A549 (cell line): ENCODE measurements around the gene SYTL3. TPM values are rescaled to one million over a fixed set of nuclear protein-coding genes. Genes with fewer than 3 reads are reported as not detected.

Experiments used
- ATAC-seq, 2 experiments: fragments of 200-7000 bp in 1 of 2; fragments of >200 bp in 1 of 2; cut with Nextera tagmentation in 1 of 2; cut with Tn5 transposase in 1 of 2; 3 replicates each; pipeline versions ENCODE4 v1.8.0 to v1.9.1; 2018 to 2020; ENCODE audit warnings: mild to moderate bottlenecking in 1 of 2, moderate library complexity in 1 of 2
- CTCF ChIA-PET: fragments of 300-600 bp; sonication (Branson Sonifier 250); formaldehyde crosslinking; extraction: SDS; loops from one replicate; lab custom pipeline; 2021; ENCODE audit warnings: antibody characterized with exemption, inconsistent platforms; lab: Yijun Ruan, JAX
- POLR2A ChIA-PET: fragments of 350-600 bp; formaldehyde crosslinking; extraction: SDS; loops from one replicate; lab custom pipeline; 2021; ENCODE audit warnings: antibody characterized with exemption, inconsistent platforms; lab: Yijun Ruan, JAX
- DNase-seq, 2 experiments: peaks; one replicate each; pipeline versions ENCODE4 v3.0.0 to v3.0.0-alpha.2; 2011 to 2016; ENCODE audit warnings: low read depth in 1 of 2, low spot score in 1 of 2
- FAIRE-seq: peaks from 2 replicates; lab custom pipeline; 2011; peaks lifted over from hg19 to GRCh38; lab: Jason Lieb, UNC
- H3K27ac ChIP-seq, 2 experiments: fragments of >200 bp; sonication (Bioruptor Twin); formaldehyde crosslinking; 3 replicates each; pipeline ENCODE4 v1.5.1; 2016 to 2017
- H3K4me1 ChIP-seq: fragments of >200 bp; sonication (Bioruptor Twin); formaldehyde crosslinking; 3 replicates; pipeline ENCODE4 v1.6.1; 2016
- H3K4me2 ChIP-seq: fragments of >200 bp; sonication (Bioruptor Twin); formaldehyde crosslinking; 3 replicates; pipeline ENCODE4 v1.6.1; 2016
- H3K4me3 ChIP-seq: fragments of >200 bp; sonication (Bioruptor Twin); formaldehyde crosslinking; 3 replicates; pipeline ENCODE4 v1.5.1; 2016
- H3K9me3 ChIP-seq: fragments of >200 bp; sonication (Bioruptor Twin); formaldehyde crosslinking; 3 replicates; pipeline ENCODE4 v1.6.1; 2016
- BHLHE40 ChIP-seq: IDR thresholded peaks from 2 replicates; pipeline ENCODE4 v1.6.1; 2012; ENCODE audit warnings: low read depth, low read length, inconsistent platforms
- CBX8 ChIP-seq: fragments of 200-600 bp; sonication (generic); IDR thresholded peaks from 2 replicates; pipeline ENCODE4 v1.6.1; 2016
- CHD2 ChIP-seq: fragments of 150-350 bp; IDR thresholded peaks from 2 replicates; pipeline ENCODE4 v1.6.1; 2014; ENCODE audit warnings: low read length; ENCODE audit not compliant: partially characterized antibody
- ESRRA ChIP-seq: fragments of 150-350 bp; IDR thresholded peaks from 2 replicates; pipeline ENCODE4 v1.6.1; 2014; ENCODE audit warnings: mild to moderate bottlenecking, low read length, borderline replicate concordance
- FOXS1 ChIP-seq: fragments of 250-450 bp; sonication (Bioruptor Pico); IDR thresholded peaks from 2 replicates; pipeline ENCODE4 v1.5.0; 2020; ENCODE audit warnings: mild to moderate bottlenecking, moderate library complexity
- HOXA7 ChIP-seq: fragments of 250-450 bp; sonication (Bioruptor Pico); IDR thresholded peaks from 2 replicates; pipeline ENCODE4 v1.5.0; 2020; ENCODE audit warnings: mild to moderate bottlenecking, moderate library complexity
- HOXB13 ChIP-seq: fragments of 250-450 bp; sonication (Bioruptor Pico); IDR thresholded peaks from 2 replicates; pipeline ENCODE4 v1.5.0; 2020; ENCODE audit warnings: low read depth, mild to moderate bottlenecking, moderate library complexity
- JUN ChIP-seq, 2 experiments: fragments of >200 bp; sonication (Bioruptor Twin); formaldehyde crosslinking; IDR thresholded peaks; 2 replicates in 1 of 2; 3 replicates in 1 of 2; pipeline ENCODE4 v1.6.1; 2016 to 2017
- JUNB ChIP-seq: fragments of >200 bp; sonication (Bioruptor Twin); formaldehyde crosslinking; IDR thresholded peaks from 2 replicates; pipeline ENCODE4 v1.6.1; 2016
- KDM1A ChIP-seq: fragments of 200-600 bp; sonication (generic); IDR thresholded peaks from 2 replicates; pipeline ENCODE4 v1.6.1; 2016; ENCODE audit warnings: low read depth, mild to moderate bottlenecking
- MAFK ChIP-seq: fragments of 450-650 bp; IDR thresholded peaks from 2 replicates; pipeline ENCODE4 v1.6.1; 2014; ENCODE audit not compliant: partially characterized antibody
- MAZ ChIP-seq: fragments of 150-350 bp; IDR thresholded peaks from 2 replicates; pipeline ENCODE4 v1.6.1; 2014; ENCODE audit warnings: antibody characterized with exemption, low read depth, low read length, borderline replicate concordance
- NPAS2 ChIP-seq: fragments of 250-450 bp; sonication (Bioruptor Pico); IDR thresholded peaks from 2 replicates; pipeline ENCODE4 v1.8.0; 2022; ENCODE audit warnings: mild to moderate bottlenecking, moderate library complexity, borderline replicate concordance
- PHF8 ChIP-seq: fragments of 200-600 bp; sonication (generic); IDR thresholded peaks from 2 replicates; pipeline ENCODE4 v1.6.1; 2016; ENCODE audit warnings: low read depth, mild to moderate bottlenecking, antibody characterized with exemption, moderate library complexity, borderline replicate concordance
- POLR2A ChIP-seq: IDR thresholded peaks from 2 replicates; pipeline ENCODE4 v1.6.1; 2012; ENCODE audit warnings: mild to moderate bottlenecking, low read length
- POLR2AphosphoS2 ChIP-seq: conservative IDR thresholded peaks from 2 replicates; pipeline ENCODE4 v1.6.1; 2012; ENCODE audit warnings: low read length, improper control_type of control experiment, inconsistent platforms
- RAD21 ChIP-seq, 2 experiments: fragments of >200 bp in 1 of 2; sonication (Bioruptor Twin) in 1 of 2; formaldehyde crosslinking in 1 of 2; IDR thresholded peaks in 1 of 2; conservative IDR thresholded peaks in 1 of 2; 2 replicates in 1 of 2; 3 replicates in 1 of 2; pipeline ENCODE4 v1.6.1; 2012 to 2018; ENCODE audit warnings: inconsistent platforms in 1 of 2
- RNF2 ChIP-seq: fragments of 200-600 bp; sonication (generic); IDR thresholded peaks from 2 replicates; pipeline ENCODE4 v1.6.1; 2016; ENCODE audit warnings: low read depth, mild to moderate bottlenecking, antibody characterized with exemption, moderate library complexity, borderline replicate concordance
- ZC3H11A ChIP-seq: fragments of 450-650 bp; IDR thresholded peaks from 2 replicates; pipeline ENCODE4 v1.6.1; 2014; ENCODE audit warnings: antibody characterized with exemption, mild to moderate bottlenecking
- ZSCAN20 ChIP-seq: fragments of 250-450 bp; sonication (Bioruptor Pico); IDR thresholded peaks from 2 replicates; pipeline ENCODE4 v1.8.0; 2022; ENCODE audit warnings: mild to moderate bottlenecking, moderate library complexity
- WGBS: methylation state at CpG from one replicate; pipeline ENCODE4 v1.1.6; 2017; ENCODE audit errors: missing lambda C conversion rate; 5-methylcytosine and 5-hydroxymethylcytosine counted together
- polyA plus RNA-seq, 4 experiments: library from polyadenylated mRNA; depleted of rRNA in 3 of 4; stranded (reverse); fragments of >200 nt; fragmentation: RNase III in 1 of 4; extraction: RNeasy Plus Mini Kit Qiagen cat#74134 plus additional on column Dnase treatment in 1 of 4; gene quantifications; 2 replicates in 3 of 4; 3 replicates in 1 of 4; pipeline ENCODE4 v1.2.3, GENCODE V29; 2011 to 2017
- TF ChIP-seq, protein P1 (sequence below): fragments of 150-350 bp; IDR thresholded peaks from 2 replicates; pipeline ENCODE4 v1.6.1; 2014; ENCODE audit warnings: low read depth, mild to moderate bottlenecking, low read length
- TF ChIP-seq, protein P2 (sequence below): IDR thresholded peaks from 2 replicates; pipeline ENCODE4 v1.6.1; 2012
- TF ChIP-seq, protein P3 (sequence below): fragments of >200 bp; sonication (Bioruptor Twin); formaldehyde crosslinking; IDR thresholded peaks from 3 replicates; pipeline ENCODE4 v1.5.1; 2016
- TF ChIP-seq, protein P4 (sequence below): fragments of >200 bp; sonication (Bioruptor Twin); formaldehyde crosslinking; IDR thresholded peaks from 3 replicates; pipeline ENCODE4 v1.6.1; 2016

SYTL3 gene
- polyA plus RNA-seq, 2 of the 4 experiments (the other 2 are of a cell fraction) = 0.63 to 0.89 TPM

DNA sequence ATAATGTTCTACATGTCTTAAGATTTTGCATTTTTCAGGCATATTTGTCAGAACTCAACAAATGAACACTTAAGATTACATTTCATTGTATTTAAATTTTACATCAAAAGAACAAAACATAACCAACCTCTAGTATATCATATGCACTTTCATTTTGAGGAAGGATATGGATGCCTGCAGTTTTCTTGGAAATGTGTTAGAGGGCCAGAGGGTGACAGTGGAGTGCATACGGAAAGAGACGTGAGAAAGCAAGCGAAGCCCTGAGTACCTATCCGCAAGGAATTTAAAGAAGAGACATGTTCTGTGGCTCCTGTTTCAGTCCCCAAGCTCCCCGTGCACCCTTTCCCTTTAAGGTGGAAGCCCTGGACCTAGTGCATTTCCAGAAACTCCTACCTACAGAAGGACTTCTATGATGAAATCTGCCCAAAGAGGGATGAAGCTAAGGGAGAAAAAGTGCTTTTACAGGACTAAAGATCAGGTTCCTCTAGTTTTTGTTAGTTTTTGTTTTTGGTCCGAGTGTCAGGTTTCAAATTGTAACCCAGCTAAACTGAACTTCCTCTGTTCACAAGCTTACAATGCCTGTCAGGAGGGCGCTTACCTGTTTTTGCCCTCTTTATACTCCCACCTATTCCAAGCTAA lies 130.5 kb downstream of the SYTL3 start:
- TF ChIP-seq, protein P1, sequence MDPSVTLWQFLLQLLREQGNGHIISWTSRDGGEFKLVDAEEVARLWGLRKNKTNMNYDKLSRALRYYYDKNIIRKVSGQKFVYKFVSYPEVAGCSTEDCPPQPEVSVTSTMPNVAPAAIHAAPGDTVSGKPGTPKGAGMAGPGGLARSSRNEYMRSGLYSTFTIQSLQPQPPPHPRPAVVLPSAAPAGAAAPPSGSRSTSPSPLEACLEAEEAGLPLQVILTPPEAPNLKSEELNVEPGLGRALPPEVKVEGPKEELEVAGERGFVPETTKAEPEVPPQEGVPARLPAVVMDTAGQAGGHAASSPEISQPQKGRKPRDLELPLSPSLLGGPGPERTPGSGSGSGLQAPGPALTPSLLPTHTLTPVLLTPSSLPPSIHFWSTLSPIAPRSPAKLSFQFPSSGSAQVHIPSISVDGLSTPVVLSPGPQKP = no peak
- TF ChIP-seq, protein P2, sequence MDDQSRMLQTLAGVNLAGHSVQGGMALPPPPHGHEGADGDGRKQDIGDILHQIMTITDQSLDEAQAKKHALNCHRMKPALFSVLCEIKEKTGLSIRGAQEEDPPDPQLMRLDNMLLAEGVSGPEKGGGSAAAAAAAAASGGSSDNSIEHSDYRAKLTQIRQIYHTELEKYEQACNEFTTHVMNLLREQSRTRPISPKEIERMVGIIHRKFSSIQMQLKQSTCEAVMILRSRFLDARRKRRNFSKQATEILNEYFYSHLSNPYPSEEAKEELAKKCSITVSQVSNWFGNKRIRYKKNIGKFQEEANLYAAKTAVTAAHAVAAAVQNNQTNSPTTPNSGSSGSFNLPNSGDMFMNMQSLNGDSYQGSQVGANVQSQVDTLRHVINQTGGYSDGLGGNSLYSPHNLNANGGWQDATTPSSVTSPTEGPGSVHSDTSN = no peak
- TF ChIP-seq ESRRA (no peak), FOXS1 (CRISPR knock-in tag) (no peak), CHD2 (no peak), POLR2AphosphoS2 (no peak), MAZ (no peak), KDM1A (no peak), NPAS2 (CRISPR knock-in tag) (no peak), POLR2A (no peak)
- TF ChIP-seq, protein P3, sequence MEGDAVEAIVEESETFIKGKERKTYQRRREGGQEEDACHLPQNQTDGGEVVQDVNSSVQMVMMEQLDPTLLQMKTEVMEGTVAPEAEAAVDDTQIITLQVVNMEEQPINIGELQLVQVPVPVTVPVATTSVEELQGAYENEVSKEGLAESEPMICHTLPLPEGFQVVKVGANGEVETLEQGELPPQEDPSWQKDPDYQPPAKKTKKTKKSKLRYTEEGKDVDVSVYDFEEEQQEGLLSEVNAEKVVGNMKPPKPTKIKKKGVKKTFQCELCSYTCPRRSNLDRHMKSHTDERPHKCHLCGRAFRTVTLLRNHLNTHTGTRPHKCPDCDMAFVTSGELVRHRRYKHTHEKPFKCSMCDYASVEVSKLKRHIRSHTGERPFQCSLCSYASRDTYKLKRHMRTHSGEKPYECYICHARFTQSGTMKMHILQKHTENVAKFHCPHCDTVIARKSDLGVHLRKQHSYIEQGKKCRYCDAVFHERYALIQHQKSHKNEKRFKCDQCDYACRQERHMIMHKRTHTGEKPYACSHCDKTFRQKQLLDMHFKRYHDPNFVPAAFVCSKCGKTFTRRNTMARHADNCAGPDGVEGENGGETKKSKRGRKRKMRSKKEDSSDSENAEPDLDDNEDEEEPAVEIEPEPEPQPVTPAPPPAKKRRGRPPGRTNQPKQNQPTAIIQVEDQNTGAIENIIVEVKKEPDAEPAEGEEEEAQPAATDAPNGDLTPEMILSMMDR = no peak
- ChIA-PET CTCF (interaction anchor here (0.7 to 1.0 kb wide), 2 partner anchors 13 to 89 kb away, joined by 3 to 4 read pairs; no protein-coding TSS in a partner anchor), POLR2A (no interaction called here)
- ATAC-seq = no peak
- DNase-seq = no peak
- no peak overlapping the region for H3K27ac ChIP-seq
- H3K9me3 ChIP-seq = no peaks in the 10 kb centered on the region
- no peak for FAIRE-seq
- 90% methylated on average over 7 of the region's 7 CpGs for WGBS
- H3K4me2 ChIP-seq = no peak overlapping the region
- peaks cover 10% of the 10 kb centered on the region; the same call in 2 of the 3 replicates for H3K4me1 ChIP-seq
- no peak overlapping the region for H3K4me3 ChIP-seq

DNA sequence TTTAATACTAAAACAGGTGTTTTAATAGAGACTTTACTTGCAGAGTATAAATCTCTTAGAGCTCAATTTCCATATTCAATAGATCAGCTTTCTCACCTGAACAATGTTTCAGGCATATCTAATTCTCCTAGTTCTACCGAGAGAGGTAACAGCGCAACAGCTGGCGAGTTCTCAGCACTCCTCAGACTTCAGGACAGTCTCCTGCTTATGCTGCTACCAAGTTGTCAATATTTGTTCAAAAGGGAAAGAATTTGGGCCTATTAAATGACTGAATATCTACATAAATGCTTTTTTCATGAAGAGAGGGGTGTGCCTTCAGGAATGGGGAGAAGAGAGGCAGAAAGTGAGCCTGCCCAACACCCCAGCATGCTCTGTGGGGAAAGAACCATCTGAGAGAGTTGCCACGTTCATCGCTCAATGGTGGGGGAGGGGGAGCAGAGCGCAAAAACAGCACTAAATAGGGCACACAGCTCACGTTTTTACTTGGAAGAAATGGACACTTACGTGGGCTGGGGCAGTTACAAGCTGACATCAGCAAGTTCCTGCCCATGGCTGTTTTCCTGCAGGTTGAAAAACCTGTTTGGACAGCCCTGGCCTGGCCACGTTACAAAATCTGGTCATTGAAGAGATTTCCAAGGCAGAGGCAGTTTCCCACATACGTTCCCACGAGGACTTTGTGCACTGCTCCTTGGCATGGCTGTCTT lies 131.3 kb downstream of the SYTL3 start:
- no peak overlapping the region for H3K4me3 ChIP-seq
- 77% methylated on average over 11 of the region's 11 CpGs for WGBS
- CTCF ChIA-PET = interaction anchor here (1.0 kb wide), 1 partner anchor 88 kb away, joined by 3 read pairs; no protein-coding TSS in a partner anchor
- H3K27ac ChIP-seq = no peak overlapping the region
- ATAC-seq (no peak), DNase-seq (no peak), FAIRE-seq (no peak)
- no peak overlapping the region for H3K4me2 ChIP-seq
- H3K4me1 ChIP-seq = peaks cover 11% of the 10 kb centered on the region; the same call in 2 of the 3 replicates
- H3K9me3 ChIP-seq = no peaks in the 10 kb centered on the region
- POLR2A ChIA-PET = interaction anchor here (0.6 kb wide), 1 partner anchor 71 kb away, joined by 3 read pairs; no protein-coding TSS in a partner anchor
- no peak for TF ChIP-seq POLR2A
- TF ChIP-seq ZSCAN20 (CRISPR knock-in tag) = no peak
- TF ChIP-seq MAFK = peak; percentile 35
- no peak for TF ChIP-seq JUNB
- no peak for TF ChIP-seq RAD21 (conservative IDR thresholded peaks at IDR 0.05 in 1 of 2, IDR thresholded peaks at IDR 0.05 in 1 of 2)
- no peak for TF ChIP-seq ZC3H11A
- TF ChIP-seq MAZ = no peak

DNA sequence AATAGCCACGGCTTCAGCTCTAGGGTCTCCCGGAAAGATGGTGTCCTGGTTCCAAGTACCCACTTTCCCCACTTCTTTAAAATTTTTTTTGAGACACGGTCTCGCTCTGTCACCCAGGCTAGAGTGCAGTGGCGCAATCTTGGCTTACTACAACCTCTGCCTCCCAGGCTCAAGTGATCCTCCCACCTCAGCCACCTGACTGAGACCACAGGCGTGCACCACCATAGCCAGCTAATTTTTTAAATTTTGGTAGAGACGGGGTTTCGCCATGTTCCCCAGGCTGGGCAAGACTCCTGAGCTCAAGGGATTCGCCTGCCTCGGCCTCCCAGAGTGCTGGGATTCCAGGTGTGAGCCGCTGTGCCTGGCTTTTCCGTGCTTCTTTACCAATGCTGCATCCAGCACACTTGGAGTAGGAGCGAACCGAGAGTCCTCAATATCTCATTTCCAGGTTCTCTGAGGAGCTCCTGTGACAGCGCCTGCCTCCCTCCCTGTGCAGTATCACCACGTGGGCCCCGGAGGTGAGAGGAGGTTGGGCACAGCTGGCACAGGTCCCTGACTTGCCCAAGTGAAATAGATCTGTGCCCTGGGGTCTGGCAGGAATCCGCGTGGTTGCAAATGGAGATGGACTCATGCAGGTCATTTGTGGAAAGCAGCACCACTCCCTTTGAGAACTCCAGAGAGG lies 132.0 kb downstream of the SYTL3 start:
- Histone ChIP-seq H3K4me2 (no peak overlapping the region), H3K4me1 (peaks cover 11% of the 10 kb centered on the region; the same call in 2 of the 3 replicates), H3K9me3 (no peaks in the 10 kb centered on the region), H3K27ac (no peak overlapping the region), H3K4me3 (no peak overlapping the region)
- WGBS = 90% methylated on average over 15 of the region's 19 CpGs
- DNase-seq = no peak
- CTCF ChIA-PET = interaction anchor here (0.8 to 1.2 kb wide), 3 partner anchors 14 to 177 kb away, joined by 3 read pairs; no protein-coding TSS in a partner anchor
- FAIRE-seq = no peak
- ATAC-seq = peak in 1 of 2 experiments; percentile 7; a peak in 1 of 6 replicates
- POLR2A ChIA-PET = no interaction called here
- TF ChIP-seq JUN (IDR thresholded peaks at IDR 0.05) (no peak), POLR2AphosphoS2 (no peak), HOXA7 (CRISPR knock-in tag) (no peak), PHF8 (no peak), HOXB13 (CRISPR knock-in tag) (no peak), JUNB (no peak), RAD21 (conservative IDR thresholded peaks at IDR 0.05 in 1 of 2, IDR thresholded peaks at IDR 0.05 in 1 of 2) (no peak), RNF2 (no peak), FOXS1 (CRISPR knock-in tag) (no peak), CBX8 (no peak), MAFK (no peak), BHLHE40 (no peak), ZSCAN20 (CRISPR knock-in tag) (no peak)
- TF ChIP-seq, protein P4, sequence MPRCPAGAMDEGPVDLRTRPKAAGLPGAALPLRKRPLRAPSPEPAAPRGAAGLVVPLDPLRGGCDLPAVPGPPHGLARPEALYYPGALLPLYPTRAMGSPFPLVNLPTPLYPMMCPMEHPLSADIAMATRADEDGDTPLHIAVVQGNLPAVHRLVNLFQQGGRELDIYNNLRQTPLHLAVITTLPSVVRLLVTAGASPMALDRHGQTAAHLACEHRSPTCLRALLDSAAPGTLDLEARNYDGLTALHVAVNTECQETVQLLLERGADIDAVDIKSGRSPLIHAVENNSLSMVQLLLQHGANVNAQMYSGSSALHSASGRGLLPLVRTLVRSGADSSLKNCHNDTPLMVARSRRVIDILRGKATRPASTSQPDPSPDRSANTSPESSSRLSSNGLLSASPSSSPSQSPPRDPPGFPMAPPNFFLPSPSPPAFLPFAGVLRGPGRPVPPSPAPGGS = no peak
- TF ChIP-seq, protein P1 = no peak
